MM.1S (cell line): ENCODE results near the gene SELENOF.

Experiments used
- CTCF ChIP-seq: fragments of 300-600 bp; sonication (generic); IDR thresholded peaks from 2 replicates; pipeline ENCODE4 v1.5.1; 2016; ENCODE audit warnings: antibody characterized with exemption, low read length, mixed read lengths
- EZH2 ChIP-seq: fragments of 300-600 bp; sonication (generic); optimal IDR thresholded peaks from 2 replicates; pipeline ENCODE3; 2017; ENCODE audit warnings: low read depth, mild to moderate bottlenecking, antibody characterized with exemption, low read length, mixed read lengths
- EZH2phosphoT487 ChIP-seq: fragments of 300-600 bp; sonication (generic); IDR thresholded peaks from 2 replicates; pipeline ENCODE4 v1.6.1; 2018; ENCODE audit warnings: antibody characterized with exemption, low read length

GRCh38 chr1:86951430-86951829, 37.5 kb upstream of the SELENOF start:
- TF ChIP-seq CTCF (no peak), EZH2phosphoT487 (no peak), EZH2 (no peak)
